Activated T-helper 2 cell treated with anti-CD3 and anti-CD28 coated beads, Interferon-gamma antibody, Interleukin-2, Interleukin-4, amounts not matched to agents 10 μg/mL and 5 μg/mL and 100 μg/mL, durations not matched to agents 14 hours and 24 hours and 36 hours (primary cell): ENCODE data around the gene ZNF385A. TPM values are rescaled to one million over a fixed set of nuclear protein-coding genes. Genes with fewer than 3 reads are reported as not detected.
A peak's percentile ranks its signal among the peaks of the same experiment; 100 is the strongest.

Experiments
- DNase-seq: peaks from one replicate; pipeline ENCODE4 v3.0.0; 2021; ENCODE audit warnings: low spot score
- H3K27ac Mint-ChIP-seq: one replicate; pipeline ENCODE4 v1.8.0; 2021; ENCODE audit warnings: mixed read lengths
- H3K27me3 Mint-ChIP-seq: one replicate; pipeline ENCODE4 v1.8.0; 2021; ENCODE audit warnings: low read depth, mixed read lengths
- H3K36me3 Mint-ChIP-seq: one replicate; pipeline ENCODE4 v1.8.0; 2021; ENCODE audit warnings: low read depth, mixed read lengths
- H3K4me1 Mint-ChIP-seq: one replicate; pipeline ENCODE4 v1.8.0; 2021; ENCODE audit warnings: low read depth, mixed read lengths
- H3K4me3 Mint-ChIP-seq: one replicate; pipeline ENCODE4 v1.8.0; 2021; ENCODE audit warnings: low read depth, mild to moderate bottlenecking, moderate library complexity, mixed read lengths
- H3K9me3 Mint-ChIP-seq: one replicate; pipeline ENCODE4 v1.8.0; 2021; ENCODE audit warnings: mixed read lengths
- intact Hi-C: fragments of 100-400 bp; cut with micrococcal nuclease; formaldehyde crosslinking; loops from one replicate; pipeline ENCODE4 v1.15.1; 2023
- total RNA-seq: library from RNA; stranded (reverse); gene quantifications from 2 replicates; pipeline ENCODE4 v1.2.3, GENCODE V29; 2022

ZNF385A gene
- total RNA-seq = 0.60 and 0.78 TPM in 2 replicates

GRCh38 chr12:54384591-54385041, at the start of gene ZNF385A:
Gene ZNF385A, minus strand, starts transcription at chr12:54384733. Its CDS starts 219 bp downstream, at chr12:54384514.
- Mint-ChIP-seq H3K4me1 (peaks cover 13% of the 10 kb centered on the region), H3K27me3 (no peaks in the 10 kb centered on the region), H3K4me3 (no peak within 1 kb of the TSS), H3K36me3 (no peaks in the 10 kb centered on the region), H3K27ac (no peak within 1 kb of the TSS), H3K9me3 (no peaks in the 10 kb centered on the region)
- intact Hi-C loops = no loop called here
- no peak for DNase-seq

DNA sequence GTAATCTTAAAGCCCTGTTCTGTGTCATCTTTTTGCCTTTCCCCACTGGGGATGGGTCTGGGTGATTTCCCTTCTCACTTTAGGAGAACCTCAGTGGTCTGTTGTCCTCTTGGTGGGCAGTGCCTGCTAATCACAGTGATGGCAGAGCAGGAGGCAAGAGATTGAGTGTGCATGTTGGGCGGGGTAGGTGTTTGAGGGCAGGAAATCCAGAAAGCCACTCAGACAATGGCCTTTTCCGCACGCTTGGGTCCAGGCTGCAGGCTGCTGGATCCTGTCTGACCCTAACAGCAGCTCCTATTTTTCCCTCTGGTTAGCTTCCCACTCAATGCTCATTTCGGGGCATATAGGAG, 48.3 kb upstream of the ZNF385A start:
- no peak overlapping the region for H3K4me3 Mint-ChIP-seq
- no peak overlapping the region for H3K27ac Mint-ChIP-seq

GRCh38 chr12:54431911-54432814, 47.6 kb upstream of the ZNF385A start:
- Mint-ChIP-seq H3K36me3 (no peaks in the 10 kb centered on the region), H3K27me3 (peaks cover 11% of the 10 kb centered on the region), H3K4me3 (peak overlapping the region; percentile 14), H3K27ac (peak overlapping the region; percentile 59), H3K4me1 (peaks cover 36% of the 10 kb centered on the region), H3K9me3 (no peaks in the 10 kb centered on the region)
- no peak for DNase-seq
- intact Hi-C loops = no loop called here

More for the DNA sequence above, 48.3 kb upstream of the ZNF385A start:
- no peaks in the 10 kb centered on the region for H3K36me3 Mint-ChIP-seq
- intact Hi-C loops = no loop called here
- H3K4me1 Mint-ChIP-seq = peaks cover 32% of the 10 kb centered on the region
- no peaks in the 10 kb centered on the region for H3K9me3 Mint-ChIP-seq
- H3K27me3 Mint-ChIP-seq = peaks cover 7% of the 10 kb centered on the region
- no peak for DNase-seq

DNA sequence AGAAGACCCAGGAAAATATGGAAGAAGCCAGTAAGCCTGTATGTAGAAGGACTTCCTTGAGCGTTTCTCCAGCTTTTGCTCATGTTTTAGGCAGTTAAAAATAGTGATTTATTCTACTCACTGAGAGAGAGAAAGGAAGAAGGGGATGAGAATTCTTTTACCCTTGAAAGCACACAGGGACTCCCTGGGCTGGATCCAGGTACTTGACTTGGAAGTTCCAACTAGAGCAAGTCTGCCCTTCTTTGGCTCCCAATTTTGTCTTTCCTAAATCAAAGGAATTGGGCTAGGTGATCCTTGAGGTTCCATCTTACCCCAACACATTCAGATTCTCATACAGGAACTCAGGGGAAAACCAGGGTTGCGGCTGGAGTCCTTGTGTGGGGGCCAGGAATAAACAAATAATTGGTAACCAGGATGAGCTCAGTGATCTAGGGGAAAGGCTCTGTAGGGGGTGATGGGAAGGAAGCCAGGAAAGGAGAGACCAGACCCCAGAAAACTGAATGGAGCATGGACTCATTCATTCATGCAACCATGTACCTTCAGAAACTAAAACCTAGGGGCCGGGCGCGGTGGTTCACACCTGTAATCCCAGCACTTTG, 46.0 kb upstream of the ZNF385A start:
- Mint-ChIP-seq H3K36me3 (no peaks in the 10 kb centered on the region), H3K4me1 (peaks cover 36% of the 10 kb centered on the region), H3K27me3 (peaks cover 20% of the 10 kb centered on the region), H3K9me3 (no peaks in the 10 kb centered on the region), H3K4me3 (no peak overlapping the region), H3K27ac (no peak overlapping the region)
- intact Hi-C loops = no loop called here
- no peak for DNase-seq

DNA sequence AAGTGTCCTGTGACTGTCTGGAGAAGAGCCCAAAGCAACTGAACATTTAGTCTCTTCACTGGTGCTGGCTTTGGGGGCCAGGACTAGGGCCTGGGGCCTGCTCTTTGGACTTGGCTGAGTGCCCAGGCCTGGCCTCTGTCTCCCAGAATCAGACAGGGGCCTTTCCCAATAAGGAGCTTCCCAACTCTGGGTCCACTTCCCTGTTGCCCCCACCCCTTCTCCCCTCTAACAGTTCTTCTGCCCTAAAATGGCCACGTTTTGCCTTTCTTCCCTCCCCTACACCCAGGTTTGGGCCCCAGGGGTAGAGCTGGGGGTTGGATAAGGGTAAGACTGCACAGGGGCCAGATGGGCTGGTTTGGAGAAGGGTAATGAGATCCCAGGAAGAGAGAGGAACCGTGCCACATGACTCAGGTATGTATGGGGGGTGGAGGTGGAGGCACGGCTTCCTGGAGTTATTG, 44.5 kb upstream of the ZNF385A start:
- H3K4me1 Mint-ChIP-seq = peaks cover 36% of the 10 kb centered on the region
- no peak overlapping the region for H3K27ac Mint-ChIP-seq

DNA sequence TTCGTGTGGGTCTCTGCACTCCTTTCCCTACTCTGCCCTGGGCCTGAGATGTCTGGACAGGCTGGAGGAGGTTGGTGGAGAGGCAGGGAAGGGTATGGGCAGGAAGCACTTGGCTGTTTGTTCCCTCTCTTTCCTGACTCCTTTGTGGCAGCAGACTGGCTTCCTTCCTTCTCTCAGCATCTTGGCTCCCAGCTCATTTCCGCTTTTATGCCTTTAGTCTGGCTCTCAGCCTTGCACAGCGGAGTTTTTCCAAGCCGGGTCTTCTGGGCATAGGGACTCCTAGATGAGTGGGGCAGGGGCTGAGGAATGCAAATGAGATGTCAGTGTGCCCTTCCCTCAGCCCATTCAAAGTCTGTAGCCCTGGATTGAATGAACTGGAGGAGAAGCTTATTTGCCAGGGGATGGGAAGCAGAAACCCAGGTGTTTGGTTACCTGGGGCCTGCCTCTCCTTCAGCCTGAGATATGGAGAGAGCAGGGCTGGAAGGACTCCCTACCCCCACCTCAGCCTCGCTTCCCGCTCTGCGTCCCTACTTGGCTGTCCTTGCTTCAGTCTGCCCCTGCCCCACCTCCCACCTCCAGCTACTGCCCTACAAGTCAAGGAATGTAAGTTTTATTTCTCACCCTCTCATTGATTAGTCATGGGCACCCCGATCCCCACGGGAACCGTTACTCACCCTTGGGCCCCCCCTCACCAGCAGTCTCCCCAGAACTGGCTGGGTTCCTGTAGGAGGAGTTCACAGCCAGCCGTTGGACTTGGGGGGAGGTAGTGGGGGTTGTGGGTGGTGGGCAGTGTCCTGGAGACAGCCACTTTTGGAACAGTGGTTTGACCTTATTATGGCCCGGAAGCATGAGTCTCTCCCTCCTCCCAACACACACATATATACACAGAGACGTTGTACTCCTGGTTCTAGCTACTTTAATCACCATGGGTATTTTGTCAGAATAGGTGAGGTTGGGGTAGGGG, 43.8 kb upstream of the ZNF385A start:
- Mint-ChIP-seq H3K9me3 (no peaks in the 10 kb centered on the region), H3K36me3 (no peaks in the 10 kb centered on the region), H3K4me1 (peaks cover 34% of the 10 kb centered on the region), H3K27me3 (peaks cover 27% of the 10 kb centered on the region), H3K27ac (no peak overlapping the region), H3K4me3 (no peak overlapping the region)
- intact Hi-C loops = no loop called here
- DNase-seq = no peak

More for the DNA sequence above, 44.5 kb upstream of the ZNF385A start:
- Mint-ChIP-seq H3K9me3 (no peaks in the 10 kb centered on the region), H3K27me3 (peaks cover 27% of the 10 kb centered on the region), H3K36me3 (no peaks in the 10 kb centered on the region), H3K4me3 (no peak overlapping the region)
- intact Hi-C loops = no loop called here
- DNase-seq = no peak

- Mint-ChIP-seq H3K36me3 (no peaks in the 10 kb centered on the region), H3K4me3 (no peak overlapping the region), H3K27ac (no peak overlapping the region), H3K9me3 (no peaks in the 10 kb centered on the region), H3K4me1 (peaks cover 27% of the 10 kb centered on the region), H3K27me3 (peaks cover 38% of the 10 kb centered on the region)
- DNase-seq = no peak
- intact Hi-C loops = no loop called here
Measured at GRCh38 chr12:54427106-54427505, 42.6 kb upstream of the ZNF385A start.

GRCh38 chr12:54426690-54427089, 42.2 kb upstream of the ZNF385A start:
- Mint-ChIP-seq H3K27ac (no peak overlapping the region), H3K36me3 (no peaks in the 10 kb centered on the region), H3K9me3 (no peaks in the 10 kb centered on the region), H3K27me3 (peaks cover 42% of the 10 kb centered on the region), H3K4me3 (no peak overlapping the region), H3K4me1 (peaks cover 23% of the 10 kb centered on the region)
- intact Hi-C loops = no loop called here
- DNase-seq = no peak

DNA sequence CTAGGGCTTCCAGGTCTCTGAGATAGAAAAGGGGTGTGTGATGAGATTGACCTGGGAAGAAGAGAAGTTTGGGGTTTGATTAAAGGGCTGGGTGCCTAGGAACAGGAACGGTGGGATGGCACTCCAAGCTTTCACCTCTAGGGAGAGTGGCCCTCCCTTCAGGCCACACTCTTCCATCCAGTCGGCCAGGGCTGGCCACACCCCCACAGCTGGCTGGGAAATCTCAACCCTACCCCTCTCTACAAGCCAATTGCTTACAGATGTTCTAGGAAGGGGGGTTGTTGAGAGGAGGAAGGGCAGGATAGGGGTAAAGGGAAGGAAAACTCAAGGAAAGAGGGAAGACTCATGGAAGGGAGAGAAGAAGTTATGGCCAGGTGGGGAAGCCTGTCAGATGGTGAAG, 41.2 kb upstream of the ZNF385A start:
- H3K4me1 Mint-ChIP-seq = peaks cover 21% of the 10 kb centered on the region
- peaks cover 47% of the 10 kb centered on the region for H3K27me3 Mint-ChIP-seq
- H3K4me3 Mint-ChIP-seq = no peak overlapping the region
- no peak overlapping the region for H3K27ac Mint-ChIP-seq
- no peaks in the 10 kb centered on the region for H3K36me3 Mint-ChIP-seq
- H3K9me3 Mint-ChIP-seq = no peaks in the 10 kb centered on the region
- intact Hi-C loops = no loop called here
- no peak for DNase-seq

- H3K4me3 Mint-ChIP-seq = no peak overlapping the region
- intact Hi-C loops = no loop called here
- no peaks in the 10 kb centered on the region for H3K9me3 Mint-ChIP-seq
- H3K36me3 Mint-ChIP-seq = no peaks in the 10 kb centered on the region
- H3K27ac Mint-ChIP-seq = no peak overlapping the region
- no peak for DNase-seq
- peaks cover 45% of the 10 kb centered on the region for H3K27me3 Mint-ChIP-seq
- H3K4me1 Mint-ChIP-seq = peaks cover 22% of the 10 kb centered on the region
Measured at GRCh38 chr12:54424224-54424623, 39.7 kb upstream of the ZNF385A start.

GRCh38 chr12:54423816-54424150, 39.2 kb upstream of the ZNF385A start:
- DNase-seq = no peak
- intact Hi-C loops = no loop called here
- H3K9me3 Mint-ChIP-seq = no peaks in the 10 kb centered on the region
- no peak overlapping the region for H3K27ac Mint-ChIP-seq
- H3K27me3 Mint-ChIP-seq = peaks cover 45% of the 10 kb centered on the region
- peaks cover 22% of the 10 kb centered on the region for H3K4me1 Mint-ChIP-seq
- H3K36me3 Mint-ChIP-seq = no peaks in the 10 kb centered on the region
- H3K4me3 Mint-ChIP-seq = no peak overlapping the region

DNA sequence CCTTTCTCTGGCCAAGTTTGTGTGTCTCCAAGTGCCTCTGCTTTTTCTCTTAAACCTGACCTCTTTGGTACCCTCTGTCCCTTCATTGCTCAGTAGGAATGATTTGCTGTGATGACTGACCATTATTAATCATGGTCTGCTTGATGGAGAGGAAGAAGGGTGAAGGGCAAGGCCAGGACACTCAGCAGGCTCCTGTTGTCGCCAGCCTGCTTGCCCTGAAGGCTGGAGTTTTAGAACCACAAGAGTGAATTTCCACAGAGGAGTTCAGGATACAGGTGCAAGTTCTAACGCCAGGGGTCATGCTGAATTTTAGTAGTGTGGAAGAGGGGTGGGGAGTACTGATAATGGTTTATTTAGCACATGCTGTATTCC, 37.3 kb upstream of the ZNF385A start:
- Mint-ChIP-seq H3K36me3 (no peaks in the 10 kb centered on the region), H3K27me3 (peaks cover 42% of the 10 kb centered on the region), H3K27ac (no peak overlapping the region), H3K4me1 (peaks cover 20% of the 10 kb centered on the region), H3K4me3 (no peak overlapping the region), H3K9me3 (no peaks in the 10 kb centered on the region)
- no peak for DNase-seq
- intact Hi-C loops = no loop called here
